K562 (cell line): Measurements from ENCODE around the gene BCAS3. TPM values are rescaled to one million over a fixed set of nuclear protein-coding genes. Genes with fewer than 3 reads are reported as not detected.

Source experiments
- ATAC-seq: fragments of 200-7000 bp; cut with Tn5 transposase; 3 replicates; pipeline ENCODE4 v1.9.1; 2020; ENCODE audit warnings: moderate library complexity
- BruUV-seq: library from RNA; stranded (reverse); fragments of 400-500 nt; replicated peaks from 2 replicates; lab custom pipeline; 2021; lab: Mats Ljungman, UMichigan
- CTCF ChIA-PET: fragments of 300-600 bp; formaldehyde crosslinking; extraction: SDS; loops from one replicate; lab custom pipeline; 2021; ENCODE audit warnings: low intra/inter-chr PET ratio; lab: Yijun Ruan, JAX
- POLR2A ChIA-PET: fragments of 300-600, 350-650 bp; sonication (Branson Sonifier 250); formaldehyde crosslinking; extraction: SDS; loops from one replicate; lab custom pipeline; 2021; ENCODE audit warnings: antibody characterized with exemption, inconsistent platforms; lab: Yijun Ruan, JAX
- DNase-seq, 4 experiments: peaks; one replicate each; pipeline versions ENCODE4 v3.0.0 to v3.0.0-alpha.2; 2011 to 2018; ENCODE audit warnings: low spot score in 3 of 4, mixed read lengths in 3 of 4; ENCODE audit errors: extremely low read depth in 1 of 4
- FAIRE-seq: peaks from 2 replicates; lab custom pipeline; 2011; peaks lifted over from hg19 to GRCh38; lab: Jason Lieb, UNC
- H2AFZ ChIP-seq: 2 replicates; pipeline ENCODE4 v1.6.0; 2011; ENCODE audit warnings: low read depth, low read length, control low read depth, inconsistent platforms
- H3K27ac ChIP-seq: fragments of 200-600 bp; 3 replicates; pipeline ENCODE4 v1.8.0; 2011; ENCODE audit warnings: low read depth, mild to moderate bottlenecking, control low read depth, inconsistent platforms, low read length, moderate library complexity, mixed read lengths; ENCODE audit errors: extremely low read depth
- H3K27me3 ChIP-seq, 2 experiments: fragments of 300-600 bp in 1 of 2; 2 replicates in 1 of 2; 3 replicates in 1 of 2; pipeline versions ENCODE4 v1.6.0 to v1.8.0; 2011; ENCODE audit warnings: inconsistent platforms in 2 of 2, low read length in 2 of 2, mild to moderate bottlenecking in 1 of 2, mixed read lengths in 1 of 2, moderate library complexity in 1 of 2; ENCODE audit not compliant: control insufficient read depth in 2 of 2, insufficient read depth in 2 of 2
- H3K36me3 ChIP-seq: fragments of 300-600 bp; 3 replicates; pipeline ENCODE4 v1.8.0; 2011; ENCODE audit warnings: mild to moderate bottlenecking, low read length, inconsistent platforms; ENCODE audit not compliant: control insufficient read depth, insufficient read depth
- H3K4me1 ChIP-seq, 2 experiments: fragments of 200-600 bp in 1 of 2; replicated peaks in 1 of 2; 2 replicates in 1 of 2; 3 replicates in 1 of 2; pipeline versions ENCODE4 v1.5.1 to v1.8.0; 2011; ENCODE audit warnings: inconsistent platforms in 2 of 2, low read length in 2 of 2, mild to moderate bottlenecking in 1 of 2, mixed read lengths in 1 of 2, moderate library complexity in 1 of 2; ENCODE audit not compliant: control insufficient read depth in 2 of 2, insufficient read depth in 2 of 2
- H3K4me2 ChIP-seq: 2 replicates; pipeline ENCODE4 v1.6.1; 2011; ENCODE audit warnings: low read length, control low read depth, inconsistent platforms, mixed read lengths; ENCODE audit not compliant: insufficient read depth
- H3K4me3 ChIP-seq: fragments of 200-600 bp; sonication (generic), shearing (Covaris generic); 2 replicates; pipeline ENCODE4 v1.5.1; 2016; ENCODE audit warnings: control low read depth, inconsistent platforms
- H3K79me2 ChIP-seq: fragments of 200-600 bp; 3 replicates; pipeline ENCODE4 v1.8.0; 2011; ENCODE audit warnings: low read length, inconsistent platforms; ENCODE audit not compliant: control insufficient read depth, insufficient read depth
- H3K9ac ChIP-seq, 2 experiments: 2 replicates each; pipeline versions ENCODE4 v1.6.0 to v1.6.1; 2011; ENCODE audit warnings: low read depth in 2 of 2, low read length in 2 of 2, control low read depth in 1 of 2, inconsistent platforms in 1 of 2, mild to moderate bottlenecking in 1 of 2, mixed read lengths in 1 of 2; ENCODE audit not compliant: insufficient read depth in 1 of 2
- H3K9me1 ChIP-seq: one replicate; pipeline ENCODE4 v1.6.0; 2011; ENCODE audit warnings: inconsistent platforms, mild to moderate bottlenecking, low read length, moderate library complexity; ENCODE audit not compliant: control insufficient read depth, insufficient read depth
- H3K9me3 ChIP-seq: replicated peaks from 2 replicates; pipeline ENCODE4 v1.5.1; 2011; ENCODE audit warnings: low read depth, low read length, inconsistent platforms; ENCODE audit not compliant: control insufficient read depth, insufficient read depth
- H4K20me1 ChIP-seq: replicated peaks from 2 replicates; pipeline ENCODE4 v1.6.1; 2011; ENCODE audit warnings: low read length, inconsistent platforms, mixed read lengths; ENCODE audit not compliant: control insufficient read depth, insufficient read depth
- HMG20B ChIP-seq: fragments of 250-450 bp; sonication (Bioruptor Pico); IDR thresholded peaks from 2 replicates; pipeline ENCODE4 v1.5.0; 2021; ENCODE audit warnings: mild to moderate bottlenecking
- JUNB ChIP-seq: fragments of 450-650 bp; formaldehyde crosslinking; conservative IDR thresholded peaks from 2 replicates; pipeline ENCODE4 v1.4.0; 2020; ENCODE audit warnings: mild to moderate bottlenecking
- KDM2B ChIP-seq: fragments of 250-450 bp; sonication (Bioruptor Pico); IDR thresholded peaks from 2 replicates; pipeline ENCODE4 v1.8.0; 2021; ENCODE audit warnings: mild to moderate bottlenecking, moderate library complexity
- MYNN ChIP-seq, 2 experiments: sonication (generic); formaldehyde crosslinking in 1 of 2; IDR thresholded peaks; 2 replicates each; pipeline versions ENCODE4 v1.5.0 to v1.6.1; 2016 to 2020; ENCODE audit warnings: antibody characterized with exemption in 1 of 2, missing genetic modification reagents in 1 of 2
- RNF2 ChIP-seq: sonication (generic); IDR thresholded peaks from 2 replicates; pipeline ENCODE4 v1.6.1; 2016
- TAF1 ChIP-seq: IDR thresholded peaks from 2 replicates; pipeline ENCODE4 v1.6.1; 2011; ENCODE audit warnings: mild to moderate bottlenecking, low read length, moderate library complexity; ENCODE audit not compliant: insufficient read depth, control insufficient read depth, severe bottlenecking; ENCODE audit errors: extremely low read depth
- ZBTB11 ChIP-seq, 3 experiments: fragments of 200-800 bp in 1 of 3; fragments of 250-450 bp in 1 of 3; fragments of 450-650 bp in 1 of 3; sonication (Bioruptor Pico) in 1 of 3; sonication (Bioruptor generic) in 1 of 3; formaldehyde crosslinking in 1 of 3; IDR thresholded peaks; 2 replicates each; pipeline versions ENCODE4 v1.6.1 to v1.8.0; 2016 to 2022; ENCODE audit warnings: mild to moderate bottlenecking in 2 of 3, missing genetic modification characterization in 2 of 3, missing compliant biosample characterization in 1 of 3, moderate library complexity in 1 of 3
- ZC3H8 ChIP-seq: fragments of 450-650 bp; IDR thresholded peaks from 2 replicates; pipeline ENCODE4 v1.6.1; 2017
- ZNF436 ChIP-seq: fragments of 250-450, 450-650 bp; sonication (Bioruptor Pico); formaldehyde crosslinking; IDR thresholded peaks from 2 replicates; pipeline ENCODE4 v1.7.0; 2020; ENCODE audit warnings: mild to moderate bottlenecking
- WGBS: fragments of 100-300 bp; shearing (Covaris generic); methylation state at CpG from one replicate; pipeline ENCODE4 v1.1.6; 2016; ENCODE audit warnings: low coverage, mixed read lengths; ENCODE audit not compliant: insufficient coverage; ENCODE audit errors: missing lambda C conversion rate; 5-methylcytosine and 5-hydroxymethylcytosine counted together
- in situ Hi-C: fragments of 300-500 bp; cut with MboI; formaldehyde crosslinking; loops from 4 replicates; pipeline ENCODE4 v1.15.0; 2018; ENCODE audit warnings: inconsistent platforms, mixed read lengths
- intact Hi-C: fragments of 100-400 bp; cut with micrococcal nuclease; formaldehyde crosslinking; loops from 2 replicates; pipeline ENCODE4 v1.14.2; 2022
- polyA plus RNA-seq, 8 experiments: library from polyadenylated mRNA; depleted of rRNA in 4 of 8; stranded (reverse) in 5 of 8; unstranded in 3 of 8; fragments of >200 nt; fragmentation: Nextera tagmentation in 2 of 8; fragmentation: Illumina TruSeq in 1 of 8; extraction: Ambion mirVana in 2 of 8; extraction: Trizol in 1 of 8; gene quantifications; 2 replicates each; pipeline versions ENCODE4 v1.2.1 to v1.2.3, GENCODE V29; 2011 to 2014; ENCODE audit warnings: inconsistent platforms in 1 of 8, missing spikeins in 1 of 8
- total RNA-seq, 7 experiments: library from RNA; depleted of rRNA in 6 of 7; stranded (reverse); fragments of >200 nt in 6 of 7; fragmentation: Illumina TruSeq in 2 of 7; extraction: Trizol in 2 of 7; gene quantifications; 2 replicates each; pipeline versions ENCODE4 v1.2.1 to v1.2.3, GENCODE V29; 2011 to 2021; ENCODE audit warnings: low replicate concordance in 1 of 7

BCAS3 gene
- total and polyA plus RNA-seq, 9 of the 15 experiments (the other 6 are each of a cell fraction or from before 2014, with no cell fraction given): 1.9 to 5.5 (median 3.5) TPM

GRCh38 chr17:61335845-61336655 lies 658.4 kb downstream of the BCAS3 start:
- intact Hi-C loops: no loop called here
- Histone ChIP-seq H3K27ac (no peak overlapping the region), H3K27me3 (peaks cover 21 to 53% of the 10 kb centered on the region in 2 experiments), H3K4me3 (no peak overlapping the region), H2AFZ (no peak overlapping the region), H3K9ac (no peak overlapping the region), H4K20me1 (peaks cover 3% of the 10 kb centered on the region; the same call in 1 of the 2 replicates), H3K9me1 (no peaks in the 10 kb centered on the region), H3K36me3 (no peaks in the 10 kb centered on the region), H3K4me1 (no peaks in the 10 kb centered on the region), H3K79me2 (no peaks in the 10 kb centered on the region), H3K9me3 (no peaks in the 10 kb centered on the region), H3K4me2 (no peak overlapping the region)
- FAIRE-seq: no peak
- no peak for DNase-seq
- ChIA-PET CTCF (no interaction called here), POLR2A (interaction anchor here (0.7 to 1.4 kb wide), 3 partner anchors 13 to 160 kb away, joined by 3 to 4 read pairs (median 3); no protein-coding TSS in a partner anchor)
- TF ChIP-seq TAF1 (no peak), RNF2 (no peak), MYNN (IDR thresholded peaks at IDR 0.05) (no peak), MYNN (CRISPR knock-in tag; IDR thresholded peaks at IDR 0.05) (no peak), HMG20B (no peak), JUNB (CRISPR knock-in tag) (no peak), ZBTB11 (CRISPR knock-in tag; IDR thresholded peaks at IDR 0.05) (peak in 1 of 3 experiments; percentile 56; a peak in 1 of 6 replicates), ZC3H8 (no peak), ZNF436 (CRISPR knock-in tag) (no peak), KDM2B (CRISPR knock-in tag) (no peak)
- no TSS peak for BruUV-seq
- ATAC-seq: no peak
- 4% methylated on average over 16 of the region's 16 CpGs for WGBS
- in situ Hi-C loops: no loop called here
